Measurements from ENCODE around the gene GALNT17.

DNA sequence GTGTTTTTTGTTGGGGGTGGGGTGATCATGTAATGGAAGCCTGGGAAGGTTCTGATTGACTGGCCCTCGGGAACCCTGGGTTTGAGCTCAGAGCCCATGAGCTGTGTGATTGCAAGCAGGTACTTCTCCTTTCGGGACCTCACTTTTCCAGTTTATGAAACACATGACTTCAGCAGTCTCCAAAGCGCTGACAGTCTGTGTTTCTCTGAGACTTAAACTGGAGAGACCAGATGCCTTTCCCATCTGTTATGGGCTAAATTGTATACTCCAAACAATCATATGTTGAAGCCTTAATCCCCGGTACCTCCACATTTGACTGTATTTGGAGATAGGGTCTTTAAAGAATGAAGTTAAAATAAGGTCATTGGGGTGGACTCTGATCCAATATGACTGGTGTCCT is 493.6 kb downstream of the GALNT17 start:
- TF ChIP-seq POLR2A (IDR thresholded peaks at IDR 0.05; ENCODE audit: low read depth) (no peak), EP300 (IDR thresholded peaks at IDR 0.05) (no peak)
- TF ChIP-seq, protein P1, sequence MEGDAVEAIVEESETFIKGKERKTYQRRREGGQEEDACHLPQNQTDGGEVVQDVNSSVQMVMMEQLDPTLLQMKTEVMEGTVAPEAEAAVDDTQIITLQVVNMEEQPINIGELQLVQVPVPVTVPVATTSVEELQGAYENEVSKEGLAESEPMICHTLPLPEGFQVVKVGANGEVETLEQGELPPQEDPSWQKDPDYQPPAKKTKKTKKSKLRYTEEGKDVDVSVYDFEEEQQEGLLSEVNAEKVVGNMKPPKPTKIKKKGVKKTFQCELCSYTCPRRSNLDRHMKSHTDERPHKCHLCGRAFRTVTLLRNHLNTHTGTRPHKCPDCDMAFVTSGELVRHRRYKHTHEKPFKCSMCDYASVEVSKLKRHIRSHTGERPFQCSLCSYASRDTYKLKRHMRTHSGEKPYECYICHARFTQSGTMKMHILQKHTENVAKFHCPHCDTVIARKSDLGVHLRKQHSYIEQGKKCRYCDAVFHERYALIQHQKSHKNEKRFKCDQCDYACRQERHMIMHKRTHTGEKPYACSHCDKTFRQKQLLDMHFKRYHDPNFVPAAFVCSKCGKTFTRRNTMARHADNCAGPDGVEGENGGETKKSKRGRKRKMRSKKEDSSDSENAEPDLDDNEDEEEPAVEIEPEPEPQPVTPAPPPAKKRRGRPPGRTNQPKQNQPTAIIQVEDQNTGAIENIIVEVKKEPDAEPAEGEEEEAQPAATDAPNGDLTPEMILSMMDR (IDR thresholded peaks at IDR 0.05), result no peak

All from esophagus muscularis mucosa (tissue), 4 donors.